Natural killer cell (primary cell): ENCODE measurements around the gene DICER1. TPM values are rescaled to one million over a fixed set of nuclear protein-coding genes. Genes with fewer than 3 reads are reported as not detected.

Experiments used
- ATAC-seq, 3 donors: fragments of 150-1000 bp in 2 of 3; fragments of 200-7000 bp in 1 of 3; cut with Tn5 transposase; 1 replicate in 1 of 3; 2 replicates in 2 of 3; pipeline ENCODE4 v1.10.0; 2021; ENCODE audit warnings: mild to moderate bottlenecking in 2 of 3, moderate library complexity in 2 of 3
- DNase-seq, 2 donors: peaks; one replicate each; pipeline versions ENCODE4 v3.0.0 to v3.0.0-alpha.2; 2013 to 2021; ENCODE audit warnings: mixed read lengths in 1 of 2
- H3K27ac ChIP-seq: one replicate; pipeline ENCODE4 v1.5.1; 2013; ENCODE audit warnings: mild to moderate bottlenecking, low read length
- H3K27me3 ChIP-seq: one replicate; pipeline ENCODE4 v1.6.1; 2013; ENCODE audit warnings: low read length; ENCODE audit not compliant: control insufficient read depth, insufficient read depth
- H3K36me3 ChIP-seq: one replicate; pipeline ENCODE4 v1.6.1; 2013; ENCODE audit warnings: low read length; ENCODE audit not compliant: control insufficient read depth, insufficient read depth
- H3K4me1 ChIP-seq: one replicate; pipeline ENCODE4 v1.6.1; 2013; ENCODE audit warnings: low read length; ENCODE audit not compliant: control insufficient read depth, insufficient read depth
- H3K4me3 ChIP-seq: one replicate; pipeline ENCODE4 v1.5.1; 2013; ENCODE audit warnings: low read length
- H3K9me3 ChIP-seq: one replicate; pipeline ENCODE4 v1.6.1; 2013; ENCODE audit warnings: low read length; ENCODE audit not compliant: control insufficient read depth, insufficient read depth
- H3K27ac Mint-ChIP-seq, 2 donors: one replicate each; pipeline ENCODE4 v1.8.0; 2022; ENCODE audit warnings: mild to moderate bottlenecking in 2 of 2, mixed read lengths in 2 of 2, moderate library complexity in 1 of 2
- H3K27me3 Mint-ChIP-seq, 2 donors: one replicate each; pipeline ENCODE4 v1.8.0; 2022; ENCODE audit warnings: low read depth in 2 of 2, mixed read lengths in 2 of 2
- H3K36me3 Mint-ChIP-seq: one replicate; pipeline ENCODE4 v1.8.0; 2022; ENCODE audit warnings: mixed read lengths
- H3K4me1 Mint-ChIP-seq, 2 donors: one replicate each; pipeline ENCODE4 v1.8.0; 2022; ENCODE audit warnings: mixed read lengths in 2 of 2
- H3K4me3 Mint-ChIP-seq: one replicate; pipeline ENCODE4 v1.8.0; 2022; ENCODE audit warnings: mild to moderate bottlenecking, moderate library complexity, mixed read lengths
- H3K9me3 Mint-ChIP-seq, 2 donors: one replicate each; pipeline ENCODE4 v1.8.0; 2022; ENCODE audit warnings: mixed read lengths in 2 of 2
- WGBS: methylation state at CpG from one replicate; pipeline ENCODE4 v1.1.7; 2013; ENCODE audit warnings: missing lambda C conversion rate; ENCODE audit not compliant: insufficient coverage; 5-methylcytosine and 5-hydroxymethylcytosine counted together
- intact Hi-C: fragments of 100-400 bp; cut with micrococcal nuclease; formaldehyde crosslinking; loops from one replicate; pipeline ENCODE4 v1.14.2; 2022
- total RNA-seq, 4 donors: library from RNA; stranded (reverse); fragments of 120-200 nt in 1 of 4; gene quantifications; one replicate each; pipeline versions ENCODE4 v1.2.3 to v1.2.4, GENCODE V29; 2013 to 2022
- TF ChIP-seq, protein P1 (sequence below): fragments of 200-600 bp; IDR thresholded peaks from one replicate; pipeline ENCODE4 v1.8.0; 2022; ENCODE audit warnings: antibody characterized with exemption

DICER1 gene
- total RNA-seq, 3 donors from 2014 or later (not counting 1 experiment from before 2014, with no cell fraction given): 47.7 to 59.3 (median 52.9) TPM

- Mint-ChIP-seq H3K9me3 (no peaks in the 10 kb centered on the region), H3K27ac (no peak overlapping the region), H3K4me1 (no peaks in the 10 kb centered on the region), H3K36me3 (no peaks in the 10 kb centered on the region), H3K27me3 (peaks cover 13 to 31% of the 10 kb centered on the region in 2 donors), H3K4me3 (no peak overlapping the region)
- H3K4me3 ChIP-seq: no peak overlapping the region
- H3K4me1 ChIP-seq: no peaks in the 10 kb centered on the region
- H3K27me3 ChIP-seq: no peaks in the 10 kb centered on the region
- H3K36me3 ChIP-seq: no peaks in the 10 kb centered on the region
- DNase-seq: no peak
- H3K27ac ChIP-seq: no peak overlapping the region
- 85% methylated on average over 8 of the region's 9 CpGs for WGBS
- H3K9me3 ChIP-seq: no peaks in the 10 kb centered on the region
- ATAC-seq: no peak
- TF ChIP-seq, protein P1, sequence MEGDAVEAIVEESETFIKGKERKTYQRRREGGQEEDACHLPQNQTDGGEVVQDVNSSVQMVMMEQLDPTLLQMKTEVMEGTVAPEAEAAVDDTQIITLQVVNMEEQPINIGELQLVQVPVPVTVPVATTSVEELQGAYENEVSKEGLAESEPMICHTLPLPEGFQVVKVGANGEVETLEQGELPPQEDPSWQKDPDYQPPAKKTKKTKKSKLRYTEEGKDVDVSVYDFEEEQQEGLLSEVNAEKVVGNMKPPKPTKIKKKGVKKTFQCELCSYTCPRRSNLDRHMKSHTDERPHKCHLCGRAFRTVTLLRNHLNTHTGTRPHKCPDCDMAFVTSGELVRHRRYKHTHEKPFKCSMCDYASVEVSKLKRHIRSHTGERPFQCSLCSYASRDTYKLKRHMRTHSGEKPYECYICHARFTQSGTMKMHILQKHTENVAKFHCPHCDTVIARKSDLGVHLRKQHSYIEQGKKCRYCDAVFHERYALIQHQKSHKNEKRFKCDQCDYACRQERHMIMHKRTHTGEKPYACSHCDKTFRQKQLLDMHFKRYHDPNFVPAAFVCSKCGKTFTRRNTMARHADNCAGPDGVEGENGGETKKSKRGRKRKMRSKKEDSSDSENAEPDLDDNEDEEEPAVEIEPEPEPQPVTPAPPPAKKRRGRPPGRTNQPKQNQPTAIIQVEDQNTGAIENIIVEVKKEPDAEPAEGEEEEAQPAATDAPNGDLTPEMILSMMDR: no peak
- intact Hi-C loops: no loop called here
Measured at GRCh38 chr14:95040708-95041476, 116.4 kb downstream of the DICER1 start.

DNA sequence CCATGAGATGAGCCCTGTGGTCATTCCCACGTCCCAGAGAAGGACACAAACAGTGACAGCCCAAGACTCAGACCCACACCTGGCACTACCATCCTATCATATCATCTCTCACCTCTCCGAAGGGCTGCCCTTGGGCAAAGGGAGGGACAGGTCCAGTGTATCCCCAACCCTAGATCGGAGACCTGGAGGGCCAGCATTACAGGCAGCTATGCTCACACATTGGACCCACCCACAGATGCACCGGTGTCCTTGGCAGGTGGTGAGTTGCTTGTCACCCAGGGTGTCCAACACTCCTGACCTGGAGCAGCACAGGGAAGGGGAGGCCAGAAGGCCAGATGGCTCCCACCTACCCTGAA lies 117.4 kb downstream of the DICER1 start:
- intact Hi-C loops: no loop called here
- DNase-seq: no peak

DNA sequence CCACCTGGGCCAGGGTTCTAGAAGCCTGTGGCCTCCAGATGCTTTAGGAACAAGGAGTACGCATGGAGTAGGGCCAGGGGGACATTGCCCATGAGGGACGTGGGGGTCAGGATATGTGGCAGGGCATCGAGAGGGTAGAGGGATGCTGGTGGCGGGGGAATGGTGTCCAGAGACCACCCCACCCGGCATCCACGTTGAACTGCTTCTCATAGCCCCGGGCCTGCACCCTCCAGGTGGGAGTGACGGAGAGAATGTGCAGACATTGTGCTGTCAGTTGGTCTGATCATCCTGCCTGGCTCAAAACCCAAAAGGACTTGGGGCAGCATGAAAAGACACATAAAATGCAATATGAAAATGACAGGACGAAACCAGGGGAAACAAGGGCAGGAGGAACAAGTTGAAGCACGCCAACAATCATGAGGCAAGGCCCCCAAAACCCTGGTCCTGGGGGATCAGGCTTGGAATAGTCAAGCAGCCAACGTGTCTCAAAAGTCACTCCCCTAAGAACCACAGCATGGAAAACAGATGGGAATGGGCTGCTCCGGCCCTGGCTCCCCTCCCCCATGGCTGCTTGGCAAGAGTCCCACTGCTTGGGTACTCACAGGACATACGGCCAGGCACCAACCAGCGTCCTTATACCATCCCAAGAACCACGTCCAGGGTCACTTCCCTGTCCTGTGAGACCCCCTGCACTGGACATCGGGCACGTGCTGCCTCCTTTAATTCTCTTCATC lies 117.9 kb downstream of the DICER1 start:
- Mint-ChIP-seq H3K27ac (no peak overlapping the region), H3K4me1 (no peaks in the 10 kb centered on the region), H3K27me3 (peaks cover 13 to 44% of the 10 kb centered on the region in 2 donors), H3K4me3 (no peak overlapping the region), H3K36me3 (no peaks in the 10 kb centered on the region), H3K9me3 (no peaks in the 10 kb centered on the region)
- Histone ChIP-seq H3K27ac (no peak overlapping the region), H3K4me3 (no peak overlapping the region), H3K36me3 (no peaks in the 10 kb centered on the region), H3K9me3 (no peaks in the 10 kb centered on the region), H3K27me3 (no peaks in the 10 kb centered on the region), H3K4me1 (no peaks in the 10 kb centered on the region)
- 79% methylated on average over 17 of the region's 17 CpGs for WGBS
- TF ChIP-seq, protein P1: no peak
- no peak for ATAC-seq
- no peak for DNase-seq
- intact Hi-C loops: no loop called here

More for the DNA sequence above, 117.4 kb downstream of the DICER1 start:
- Histone ChIP-seq H3K27ac (no peak overlapping the region), H3K36me3 (no peaks in the 10 kb centered on the region), H3K27me3 (no peaks in the 10 kb centered on the region), H3K9me3 (no peaks in the 10 kb centered on the region), H3K4me3 (no peak overlapping the region), H3K4me1 (no peaks in the 10 kb centered on the region)
- no peaks in the 10 kb centered on the region for H3K4me1 Mint-ChIP-seq
- no peak overlapping the region for H3K27ac Mint-ChIP-seq
- no peak for ATAC-seq
- 79% methylated on average over 4 of the region's 4 CpGs for WGBS
- H3K36me3 Mint-ChIP-seq: no peaks in the 10 kb centered on the region
- H3K9me3 Mint-ChIP-seq: no peaks in the 10 kb centered on the region
- TF ChIP-seq, protein P1: no peak
- peaks cover 13 to 38% of the 10 kb centered on the region in 2 donors for H3K27me3 Mint-ChIP-seq
- H3K4me3 Mint-ChIP-seq: no peak overlapping the region
